NCI-H446 treated with DMSO at 0.1 percent for 48 hours (cell line): ENCODE measurements around the gene IL34.
"Not testable (repeated sequence)": the region's sequence is repeated elsewhere in the genome, so short reads cannot be mapped to it uniquely, and the experiment has no call there.

Experiments
- DNase-seq: peaks from one replicate; lab custom pipeline; 2025; lab: John Stamatoyannopoulos, UW

IL34 gene

DNA sequence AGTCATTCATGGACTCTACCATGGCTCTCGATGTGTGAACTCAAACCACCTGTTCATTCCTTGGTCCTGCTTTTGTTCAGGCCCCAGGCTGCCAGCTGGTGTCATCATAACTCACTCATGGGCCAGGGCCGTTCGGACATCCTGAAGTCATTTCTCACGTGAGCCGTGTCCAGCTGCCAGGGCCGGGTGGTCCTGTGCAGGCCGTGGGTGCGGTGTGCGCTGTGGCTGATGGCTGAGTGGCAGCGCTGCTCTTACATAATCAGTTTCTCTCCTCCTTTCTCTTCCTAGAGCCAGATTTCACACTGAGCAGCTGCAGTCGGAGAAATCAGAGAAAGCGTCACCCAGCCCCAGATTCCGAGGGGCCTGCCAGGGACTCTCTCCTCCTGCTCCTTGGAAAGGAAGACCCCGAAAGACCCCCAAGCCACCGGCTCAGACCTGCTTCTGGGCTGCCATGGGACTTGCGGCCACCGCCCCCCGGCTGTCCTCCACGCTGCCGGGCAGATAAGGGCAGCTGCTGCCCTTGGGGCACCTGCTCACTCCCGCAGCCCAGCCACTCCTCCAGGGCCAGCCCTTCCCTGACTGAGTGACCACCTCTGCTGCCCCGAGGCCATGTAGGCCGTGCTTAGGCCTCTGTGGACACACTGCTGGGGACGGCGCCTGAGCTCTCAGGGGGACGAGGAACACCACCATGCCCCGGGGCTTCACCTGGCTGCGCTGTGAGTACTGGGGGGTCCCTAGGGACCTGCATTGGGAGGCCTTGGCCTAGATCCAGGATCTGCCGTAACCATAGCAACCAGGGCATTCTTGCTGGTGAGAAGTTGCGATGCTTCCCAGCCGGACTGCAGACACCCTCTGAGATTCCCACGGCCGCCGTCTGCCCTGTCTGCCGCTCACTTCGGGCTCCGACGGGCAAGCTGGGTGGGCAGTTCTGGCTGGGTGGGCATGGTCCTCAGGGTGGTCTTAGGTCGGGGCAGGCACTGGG, at the start of gene IL34:
TSS of gene IL34 (plus strand) at position 300 of the 982 bp plus-strand sequence. CDS start at position 689, 389 bp downstream.
- no peak for DNase-seq

DNA sequence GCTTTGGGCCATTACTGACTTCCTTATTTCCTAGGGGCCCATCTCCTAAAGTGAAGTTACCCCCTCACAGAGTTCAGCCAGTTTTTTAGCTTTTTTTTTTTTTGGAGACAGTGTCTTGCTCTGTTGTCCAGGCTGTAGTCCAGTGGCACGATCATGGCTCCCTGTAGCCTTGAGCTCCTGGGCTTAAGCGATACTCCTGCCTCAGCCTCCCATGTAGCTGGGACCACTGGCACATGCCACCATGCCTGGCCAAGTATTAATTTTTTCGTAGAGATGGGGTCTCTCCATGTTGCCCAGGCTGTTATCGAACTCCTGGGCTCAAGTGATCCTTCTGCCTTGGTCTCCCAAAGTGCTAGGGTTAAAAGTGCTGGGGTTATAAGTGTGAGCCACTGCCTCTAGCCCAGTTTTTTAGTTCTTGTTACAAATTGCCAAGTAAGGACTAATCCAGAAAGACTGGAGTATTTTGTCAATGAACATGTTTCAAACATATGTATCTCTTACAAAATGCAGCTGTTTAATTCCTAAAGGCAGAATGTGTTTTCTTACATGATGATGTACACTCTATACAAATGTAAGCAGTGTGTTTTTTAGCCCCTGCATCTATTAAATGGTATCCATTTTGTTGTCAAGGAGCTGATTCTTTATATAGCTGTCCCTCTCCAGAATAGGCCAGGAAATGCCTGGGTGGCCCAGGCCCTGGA, 49.1 kb upstream of the IL34 start:
- no peak for DNase-seq

DNA sequence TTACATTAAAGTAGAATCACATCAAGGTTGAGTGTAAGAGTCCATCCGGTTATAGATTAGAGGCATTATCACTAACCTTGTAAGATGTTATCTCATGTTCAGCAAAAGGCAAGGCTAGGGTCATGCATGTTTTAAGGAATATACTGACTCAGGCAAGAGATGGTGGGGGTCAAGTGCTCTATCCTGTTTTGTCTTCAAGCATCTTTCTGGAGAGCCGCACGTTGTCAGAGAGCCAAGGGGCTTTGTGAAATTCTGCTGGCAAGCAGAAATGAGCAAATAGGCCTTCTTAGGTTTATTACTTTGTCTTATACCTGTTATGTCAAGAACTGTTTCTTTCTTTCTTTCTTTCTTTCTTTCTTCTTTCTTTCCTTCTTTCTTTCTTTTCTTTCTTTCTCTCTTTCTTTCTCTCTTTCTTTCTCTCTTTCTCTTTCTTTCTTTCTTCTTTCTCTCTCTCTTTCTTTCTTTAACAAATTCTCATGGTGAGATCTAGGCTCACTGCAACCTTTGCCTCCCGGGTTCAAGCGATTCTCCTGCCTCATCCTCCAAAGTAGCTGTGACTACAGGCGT, 47.3 kb upstream of the IL34 start:
- no peak for DNase-seq

DNA sequence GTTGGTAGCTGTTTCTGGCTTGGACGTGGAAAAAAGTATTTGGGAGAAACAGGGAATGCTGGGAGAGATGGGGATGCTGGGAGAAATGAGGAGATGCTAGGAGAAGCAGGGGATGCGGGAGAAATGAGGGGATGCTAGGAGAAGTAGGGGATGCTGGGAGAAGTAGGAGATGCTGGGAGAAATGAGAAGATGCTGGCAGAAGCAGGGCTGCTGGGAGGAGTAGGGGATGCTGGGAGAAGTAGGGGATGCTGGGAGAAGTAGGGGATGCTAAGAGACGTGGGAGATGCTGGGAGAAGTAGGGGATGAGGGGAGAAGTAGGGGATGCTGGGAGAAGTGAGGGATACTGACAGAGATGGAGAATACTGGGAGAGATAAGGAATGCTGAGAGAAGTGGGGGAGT, 45.6 kb upstream of the IL34 start:
- no peak for DNase-seq

DNA sequence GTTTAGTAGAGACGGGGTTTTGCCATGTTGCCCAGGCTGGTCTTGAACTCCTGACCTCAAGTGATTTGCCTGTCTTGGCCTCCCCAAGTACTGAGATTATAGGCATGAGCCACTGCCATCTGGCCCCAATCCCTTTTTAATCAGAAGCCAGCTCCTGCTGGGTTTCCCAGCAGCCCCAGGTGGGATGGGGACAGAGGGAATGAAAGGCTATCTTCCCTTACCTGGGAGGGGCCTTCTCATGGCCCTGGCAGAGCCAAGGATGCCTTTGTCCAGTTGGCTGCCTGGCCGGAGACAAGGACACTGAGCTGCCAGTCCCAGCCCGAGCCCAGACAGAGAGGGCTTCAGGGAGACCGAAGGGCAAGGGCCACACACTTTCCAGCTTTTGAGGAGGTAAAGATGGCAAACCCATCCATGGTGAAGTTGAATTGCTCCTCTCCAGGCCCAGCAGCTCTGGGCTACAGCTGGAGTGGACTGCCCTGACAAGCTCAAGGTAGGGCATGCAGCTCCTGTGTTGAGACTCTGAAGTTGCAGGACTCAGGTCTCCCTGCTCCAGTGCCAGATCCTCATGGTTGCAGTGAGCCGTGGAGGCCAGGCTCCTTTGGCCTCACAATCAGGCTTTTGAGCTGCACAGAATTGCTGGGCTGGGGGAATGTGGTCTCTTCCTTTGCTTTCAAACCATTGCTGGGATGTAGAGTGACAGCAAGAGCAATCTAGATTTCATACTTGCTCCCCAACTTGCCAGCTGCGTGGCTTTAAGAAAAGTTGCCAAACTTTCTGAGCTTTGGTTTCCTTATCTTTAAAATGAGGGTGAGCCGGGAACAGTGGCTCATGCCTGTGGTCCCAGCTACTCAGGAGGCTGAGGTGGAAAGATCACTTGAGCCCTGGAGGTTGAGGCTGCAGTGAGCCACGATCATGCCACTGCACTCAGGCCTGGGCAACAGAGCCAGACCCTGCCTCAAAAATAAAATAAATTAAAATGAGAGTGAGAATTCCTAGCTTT, 44.5 kb upstream of the IL34 start:
- no peak for DNase-seq

DNA sequence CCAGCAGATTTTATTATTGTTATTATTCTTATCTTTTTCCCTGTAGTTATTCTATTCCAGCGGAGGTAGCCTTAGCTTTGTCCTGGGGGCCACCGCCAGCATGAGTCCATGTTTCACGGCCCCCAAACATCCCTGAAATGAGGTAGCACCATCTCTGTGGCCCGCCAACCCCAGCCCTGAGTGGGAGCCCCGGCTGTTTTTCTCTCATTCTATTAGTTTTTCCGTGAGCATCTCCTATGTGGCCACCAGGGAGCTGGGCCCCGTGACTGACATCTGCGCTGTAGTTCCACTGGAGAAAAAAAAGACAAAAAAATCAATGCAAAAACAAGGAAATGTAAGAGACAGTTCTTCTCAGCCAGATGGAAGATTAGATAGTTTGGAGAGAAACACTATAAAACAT, 43.5 kb upstream of the IL34 start:
- no peak for DNase-seq

DNA sequence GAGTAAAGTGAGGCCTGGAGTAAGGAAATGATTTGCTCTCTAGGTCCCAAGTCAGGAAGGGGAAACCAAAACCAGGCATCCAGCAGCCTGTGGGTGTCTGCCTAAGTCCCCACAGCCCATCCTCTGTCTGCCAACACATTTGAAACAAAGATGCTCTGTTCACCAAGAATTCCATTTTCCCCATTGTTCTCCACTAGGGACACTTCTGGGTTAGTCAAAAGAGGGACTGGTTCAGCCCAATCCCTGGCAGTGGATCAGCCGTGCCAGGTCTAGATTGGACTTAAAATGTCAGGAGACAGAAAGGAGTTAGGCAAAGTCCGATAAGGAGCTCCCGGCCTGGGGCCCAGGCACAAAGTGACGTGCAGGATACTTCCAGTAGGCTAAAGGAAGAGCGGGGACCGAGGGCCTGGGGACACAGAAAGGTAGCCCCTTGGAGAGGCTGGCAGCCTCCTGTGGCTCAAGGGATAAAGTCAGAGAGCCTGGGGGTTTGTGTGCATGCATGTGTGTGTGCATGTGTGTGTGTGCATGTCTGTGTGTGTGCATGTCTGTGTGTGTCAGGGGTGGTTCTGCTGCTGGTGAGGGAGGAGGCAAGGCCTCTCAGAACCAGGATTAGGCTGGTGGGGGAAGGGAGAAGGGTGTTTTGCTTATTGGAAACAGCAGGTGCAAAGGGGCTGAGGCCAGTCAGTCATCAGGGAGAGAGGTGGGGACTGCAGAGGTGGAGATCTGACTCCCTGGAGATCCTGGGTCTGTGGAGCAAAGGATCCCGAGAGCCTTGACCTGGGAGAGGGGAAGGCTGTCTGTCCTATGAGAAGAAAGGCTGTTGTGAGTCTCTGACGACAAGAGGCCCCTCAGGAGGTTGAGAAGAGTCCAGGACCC, 41.7 kb upstream of the IL34 start:
- no peak for DNase-seq

DNA sequence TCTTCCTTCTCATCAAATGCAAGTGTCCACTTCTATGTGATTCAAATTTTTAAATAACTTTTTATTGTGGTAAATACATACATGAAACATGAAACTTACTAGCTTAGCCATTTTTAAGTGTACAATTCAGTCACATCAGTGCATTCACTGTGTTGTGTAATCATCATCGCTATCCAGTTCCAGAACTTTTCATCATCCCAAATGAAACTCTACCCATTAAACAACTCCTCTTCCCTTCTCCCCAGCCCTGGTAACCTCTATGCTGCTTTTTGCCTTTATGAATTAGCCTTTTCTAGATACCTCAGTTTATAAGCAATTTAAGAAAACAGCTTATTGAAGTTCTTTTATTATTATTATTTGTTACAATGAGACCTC, 41.1 kb upstream of the IL34 start:
- no peak for DNase-seq

DNA sequence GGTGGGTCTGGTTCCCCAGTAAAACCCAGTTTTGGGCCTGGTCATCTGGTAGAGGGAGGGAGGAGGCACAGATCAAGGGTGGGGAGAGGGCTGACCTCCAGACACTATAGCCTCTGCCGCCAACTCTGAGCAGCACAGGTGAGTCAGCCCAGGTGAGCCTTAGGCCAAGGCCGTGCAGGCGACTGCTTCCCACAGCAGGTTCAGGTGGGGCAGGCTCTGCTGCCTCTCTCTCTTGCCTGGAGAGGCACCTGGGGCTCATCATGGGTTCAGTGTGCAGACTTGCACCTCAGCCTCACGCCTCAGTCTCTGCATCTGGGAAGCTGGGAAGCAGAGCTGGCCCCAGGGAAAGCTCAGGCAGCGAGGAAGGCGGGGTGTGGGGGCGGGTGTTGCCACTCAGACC, 37.8 kb upstream of the IL34 start:
- DNase-seq, result no peak

DNA sequence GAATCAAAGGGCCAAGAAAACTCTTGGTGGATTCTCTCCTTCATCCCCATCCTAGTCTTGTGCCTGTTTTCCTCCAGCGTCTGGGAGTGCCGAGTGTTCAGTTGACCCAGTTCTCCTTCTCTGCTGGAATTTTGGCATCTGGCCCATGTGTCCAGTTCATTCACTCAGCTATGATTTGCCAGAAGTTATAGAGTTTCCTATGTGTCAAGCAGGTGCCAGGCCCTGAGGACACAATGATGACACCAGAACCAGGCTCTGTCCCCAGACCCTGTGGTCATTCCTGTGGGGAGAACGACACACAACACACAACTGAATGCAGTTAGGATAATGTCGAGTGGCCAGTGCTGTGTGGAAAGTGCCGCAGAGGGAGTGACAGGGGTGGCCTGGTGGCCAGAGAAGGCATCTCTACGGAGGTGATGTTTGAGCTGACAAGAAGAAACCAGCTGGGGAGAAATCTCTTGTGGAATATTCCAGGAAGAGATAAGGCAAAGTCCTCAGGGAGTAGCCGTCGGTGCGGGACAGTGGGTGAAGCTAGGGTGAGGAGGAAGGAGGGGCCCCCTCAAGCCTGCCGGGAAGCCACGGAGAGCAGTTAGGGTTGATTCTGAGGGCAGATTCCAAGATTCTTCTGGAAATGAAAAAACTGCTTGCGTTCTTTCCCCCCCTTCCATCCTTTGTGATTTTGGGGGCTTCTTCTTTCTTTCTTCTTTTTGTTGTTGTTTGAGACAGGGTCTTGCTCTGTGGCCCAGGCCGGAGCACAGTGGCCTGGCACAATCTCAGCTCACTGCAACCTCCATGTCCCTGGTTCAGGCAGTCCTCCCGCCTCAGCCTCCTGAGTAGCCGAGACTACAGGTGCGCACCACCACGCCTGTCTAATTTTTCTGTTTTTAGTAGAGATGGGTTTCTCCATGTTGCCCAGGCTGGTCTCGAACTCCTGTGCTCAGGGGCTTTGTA, 35.8 kb upstream of the IL34 start:
- no peak for DNase-seq

DNA sequence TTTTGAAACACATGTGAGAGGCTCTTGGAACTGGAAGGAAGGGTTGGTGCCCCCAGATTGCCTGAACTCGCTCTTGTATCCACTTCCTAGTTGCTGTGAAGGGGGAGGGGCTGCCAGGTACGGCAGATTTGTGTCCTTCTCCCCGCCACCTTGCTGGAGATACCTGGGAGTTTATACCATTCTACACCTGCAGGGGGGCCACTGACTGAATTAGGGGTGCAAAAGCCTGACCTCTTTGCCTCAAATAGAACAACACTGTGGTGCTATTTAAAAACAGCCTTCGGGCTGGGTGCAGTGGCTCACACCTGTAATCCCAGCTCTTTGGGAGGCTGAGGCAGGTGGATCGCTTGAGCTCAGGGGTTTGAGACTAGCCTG, 35.1 kb upstream of the IL34 start:
- DNase-seq, result no peak

DNA sequence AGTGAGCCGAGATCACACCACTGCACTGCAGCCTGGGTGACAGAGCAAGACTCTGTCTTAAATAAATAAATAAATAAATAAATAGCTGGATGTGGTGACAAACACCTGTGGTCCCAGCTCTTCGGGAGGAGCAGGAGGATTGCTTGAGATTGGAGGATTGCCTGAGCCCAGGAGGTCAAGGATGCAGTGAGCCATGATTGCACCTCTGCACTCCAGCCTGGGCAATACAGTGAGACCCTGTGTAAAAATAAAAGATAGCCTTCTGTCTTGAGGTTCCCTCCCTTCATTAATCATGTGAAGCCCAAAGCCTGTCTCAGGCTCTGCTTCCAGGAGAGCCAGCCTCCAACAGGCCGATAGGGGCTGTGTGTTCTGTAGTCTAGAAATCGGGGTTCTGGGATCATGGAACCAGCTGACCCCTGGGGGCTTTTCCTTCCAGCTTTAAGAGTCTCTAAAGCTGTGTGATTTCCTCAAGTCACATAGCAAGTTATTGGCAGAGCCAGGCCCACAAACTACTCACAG, 34.5 kb upstream of the IL34 start:
- DNase-seq, result no peak

DNA sequence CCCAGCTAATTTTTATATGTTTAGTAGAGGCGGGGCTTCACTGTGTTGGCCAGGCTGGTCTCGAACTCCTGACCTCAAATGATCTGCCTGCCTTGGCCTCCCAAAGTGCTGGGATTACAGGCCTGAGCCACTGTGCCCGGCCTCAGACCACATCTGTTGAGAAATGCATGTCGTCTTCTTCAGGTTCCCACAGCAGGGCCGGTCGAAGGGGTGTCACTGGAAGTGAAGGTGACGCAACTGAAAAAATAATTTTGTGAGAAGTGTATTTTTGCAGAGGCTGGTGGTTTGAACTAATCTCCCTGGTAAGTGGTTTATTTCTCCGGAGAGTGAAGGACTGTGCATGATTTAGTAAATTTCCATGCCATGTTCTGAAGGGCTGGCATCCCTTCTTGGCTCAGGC, 33.4 kb upstream of the IL34 start:
- DNase-seq, result no peak

DNA sequence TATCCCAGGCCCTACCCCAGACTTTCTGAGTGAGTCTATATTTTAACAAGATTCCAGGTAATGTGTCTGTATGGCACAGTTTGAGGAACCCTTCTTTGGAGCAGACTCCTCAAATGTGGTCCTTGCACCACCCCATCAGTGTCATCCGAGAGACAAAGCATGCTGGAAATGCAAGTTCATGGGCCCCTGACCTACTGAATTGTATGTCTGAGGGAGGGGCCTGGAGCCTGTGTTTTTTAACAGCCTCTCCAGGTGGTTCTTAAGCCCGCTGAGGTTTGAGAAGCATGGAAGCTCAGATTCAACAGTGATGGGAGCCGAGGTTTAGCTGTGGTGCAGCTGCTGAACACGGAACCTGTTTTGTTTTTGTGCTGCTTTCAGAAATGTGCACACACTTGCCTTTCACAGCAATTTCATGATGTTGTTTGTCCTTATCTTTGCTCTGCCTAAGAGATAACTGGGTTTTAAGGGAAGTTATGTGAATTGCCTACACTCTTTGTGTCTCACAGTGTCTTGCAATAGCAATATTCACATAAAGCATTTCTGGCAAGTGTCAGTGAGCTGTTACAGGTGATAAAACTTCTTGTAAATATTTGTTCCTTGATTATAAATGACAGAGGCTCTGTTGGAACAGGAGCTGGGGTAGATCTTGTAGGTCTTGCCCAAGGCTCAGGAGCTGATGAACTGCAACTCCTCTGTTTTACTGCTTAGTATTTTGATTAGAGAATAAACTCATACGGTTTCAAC, 32.0 kb upstream of the IL34 start:
- no peak for DNase-seq

DNA sequence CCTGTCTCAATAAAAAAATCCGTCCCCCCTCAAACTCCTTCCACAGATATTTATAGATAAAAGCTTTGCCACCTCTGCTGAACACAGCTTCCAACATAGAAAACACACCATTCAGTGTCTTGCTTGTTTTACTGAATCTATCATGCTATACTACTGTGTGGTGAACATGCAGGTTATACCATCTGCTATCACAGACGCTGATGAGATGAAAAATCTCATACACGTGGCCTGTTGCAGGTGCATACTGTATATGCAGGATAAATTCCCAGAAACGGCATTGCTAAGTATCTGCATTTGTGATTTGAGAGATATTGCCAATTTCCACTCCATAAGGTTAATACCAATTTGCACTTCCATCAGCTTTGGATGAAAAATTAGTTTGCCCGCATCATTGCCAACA, 30.4 kb upstream of the IL34 start:
- DNase-seq, result no peak

DNA sequence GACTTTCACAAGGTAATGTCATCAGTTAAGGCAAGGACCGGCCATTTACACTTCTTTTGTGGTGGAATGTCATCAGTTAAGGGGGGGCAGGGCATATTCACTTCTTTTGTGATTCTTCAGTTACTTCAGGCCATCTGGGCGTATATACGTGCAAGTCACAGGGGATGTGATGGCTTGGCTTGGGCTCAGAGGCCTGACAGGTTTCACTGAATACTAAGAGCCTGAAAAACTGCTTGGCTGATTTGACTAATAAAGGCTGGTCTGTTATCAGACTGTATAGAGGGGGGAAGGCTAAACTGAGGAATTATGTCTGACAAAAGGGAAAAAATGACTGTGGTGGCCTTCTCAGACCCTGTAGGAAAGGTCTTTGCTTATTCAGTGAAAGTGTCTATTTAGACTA, 24.5 kb upstream of the IL34 start:
- not testable (repeated sequence) for DNase-seq

DNA sequence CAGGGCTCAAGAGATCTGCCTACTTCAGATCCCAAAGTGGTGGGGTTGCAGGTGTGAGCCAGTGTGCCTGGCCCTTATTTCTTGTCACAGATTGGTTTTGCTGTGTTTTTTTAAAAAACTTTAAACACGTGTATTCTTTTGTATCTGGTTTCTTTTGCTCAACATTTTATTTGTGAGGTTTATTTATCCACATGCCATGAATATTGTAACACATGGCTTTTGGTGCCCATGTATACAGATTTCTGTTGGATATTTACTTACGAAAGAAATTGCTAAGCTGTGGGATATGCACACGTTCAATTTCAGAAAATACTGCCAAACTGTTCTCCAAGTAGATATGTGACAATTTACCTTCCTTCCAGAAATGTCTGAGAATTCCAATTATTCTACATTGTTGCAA, 18.7 kb upstream of the IL34 start:
- no peak for DNase-seq

DNA sequence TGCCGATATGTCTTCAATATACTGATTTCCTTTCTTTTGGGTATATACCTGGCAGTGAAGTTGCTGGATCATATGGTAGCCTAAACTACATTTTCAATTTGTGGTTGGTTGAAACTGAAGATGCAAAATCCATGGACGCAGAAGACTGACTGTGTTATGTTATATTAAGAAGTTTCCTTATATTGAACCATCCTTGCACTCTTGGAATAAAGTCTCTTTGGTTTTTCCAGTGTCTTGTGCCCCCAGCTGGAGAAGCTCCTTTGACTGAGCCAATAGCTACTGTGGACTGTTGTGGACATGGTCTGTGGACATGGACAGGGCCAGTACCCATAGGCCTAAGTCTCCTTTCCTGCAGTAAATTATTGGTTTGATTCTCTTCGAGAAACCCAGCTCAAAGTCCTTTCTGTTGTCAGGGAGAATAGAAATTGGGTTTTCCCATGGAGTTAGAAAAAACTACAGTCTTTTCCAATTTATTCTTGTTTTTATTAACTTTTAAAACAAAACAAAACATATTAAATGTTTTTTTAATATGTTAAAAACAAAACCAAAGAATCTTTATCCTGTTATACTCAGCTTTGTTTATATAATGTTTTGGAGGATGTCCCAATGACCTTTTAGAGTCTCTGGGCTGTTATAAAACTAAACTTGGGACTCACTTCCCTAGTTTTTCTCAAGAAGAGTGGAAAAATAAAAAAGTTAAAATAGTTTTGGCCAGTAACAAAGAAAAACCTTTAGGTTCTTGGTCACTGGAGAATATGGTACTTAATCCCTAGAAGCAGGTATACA, 15.2 kb upstream of the IL34 start:
- no peak for DNase-seq
